ENCODE measurements around the gene TGM3. TPM values are rescaled to one million over a fixed set of nuclear protein-coding genes. Genes with fewer than 3 reads are reported as not detected.

The TGM3 gene
- total RNA-seq, 1 experiment from 2014 or later = not detected

DNA sequence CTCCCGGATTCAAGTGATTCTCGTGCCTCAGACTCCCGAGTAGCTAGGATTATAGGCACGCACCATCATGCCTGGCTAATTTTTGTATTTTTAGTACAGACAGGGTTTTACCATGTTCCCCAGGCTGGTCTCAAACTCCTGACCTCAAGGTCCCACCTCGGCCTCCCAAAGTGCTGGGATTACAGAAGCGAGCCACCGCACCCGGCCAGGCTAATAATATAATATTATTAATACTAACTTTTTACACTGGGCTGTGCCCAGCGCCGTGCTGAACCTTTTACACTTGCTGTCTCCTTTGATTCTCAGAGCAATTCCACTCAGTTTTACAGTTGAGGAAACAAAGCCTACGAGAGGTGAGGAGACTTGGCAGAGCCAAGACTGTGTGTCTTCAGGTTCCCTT is 2.3 kb upstream of the TGM3 start:
- ChIA-PET POLR2A (ENCODE audit: unreplicated experiment) (no interaction called here), CTCF (no interaction called here)
- Histone ChIP-seq H3K79me2 (ENCODE audit: low read depth) (no peaks in the 10 kb centered on the region), H3K4me1 (replicated peaks; ENCODE audit: insufficient read depth) (peaks cover 15% of the 10 kb centered on the region), H4K20me1 (ENCODE audit: insufficient read depth) (no peaks in the 10 kb centered on the region), H3K27me3 (ENCODE audit: insufficient read depth, low read depth) (no peaks in the 10 kb centered on the region), H3K4me2 (no peak overlapping the region), H3K36me3 (ENCODE audit: low read depth) (no peaks in the 10 kb centered on the region), H3K9me3 (ENCODE audit: insufficient read depth, low read depth) (no peaks in the 10 kb centered on the region), H3F3A (ENCODE audit: insufficient read depth, low read depth) (no peaks in the 10 kb centered on the region; the same call in 1 of the 2 replicates), H3K27ac (no peak overlapping the region), H2AFZ (no peak overlapping the region), H3K4me3 (no peak overlapping the region), H3K9me2 (ENCODE audit: insufficient read depth) (no peaks in the 10 kb centered on the region)
- TF ChIP-seq, protein P1, sequence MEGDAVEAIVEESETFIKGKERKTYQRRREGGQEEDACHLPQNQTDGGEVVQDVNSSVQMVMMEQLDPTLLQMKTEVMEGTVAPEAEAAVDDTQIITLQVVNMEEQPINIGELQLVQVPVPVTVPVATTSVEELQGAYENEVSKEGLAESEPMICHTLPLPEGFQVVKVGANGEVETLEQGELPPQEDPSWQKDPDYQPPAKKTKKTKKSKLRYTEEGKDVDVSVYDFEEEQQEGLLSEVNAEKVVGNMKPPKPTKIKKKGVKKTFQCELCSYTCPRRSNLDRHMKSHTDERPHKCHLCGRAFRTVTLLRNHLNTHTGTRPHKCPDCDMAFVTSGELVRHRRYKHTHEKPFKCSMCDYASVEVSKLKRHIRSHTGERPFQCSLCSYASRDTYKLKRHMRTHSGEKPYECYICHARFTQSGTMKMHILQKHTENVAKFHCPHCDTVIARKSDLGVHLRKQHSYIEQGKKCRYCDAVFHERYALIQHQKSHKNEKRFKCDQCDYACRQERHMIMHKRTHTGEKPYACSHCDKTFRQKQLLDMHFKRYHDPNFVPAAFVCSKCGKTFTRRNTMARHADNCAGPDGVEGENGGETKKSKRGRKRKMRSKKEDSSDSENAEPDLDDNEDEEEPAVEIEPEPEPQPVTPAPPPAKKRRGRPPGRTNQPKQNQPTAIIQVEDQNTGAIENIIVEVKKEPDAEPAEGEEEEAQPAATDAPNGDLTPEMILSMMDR (conservative IDR thresholded peaks at IDR 0.05) = no peak
- no peak for TF ChIP-seq EZH2 (IDR thresholded peaks at IDR 0.05; ENCODE audit: low read depth)
- DNase-seq = no peak
- no TSS peak for BruUV-seq (replicated peaks)
- intact Hi-C loops (cut with micrococcal nuclease; ENCODE audit: unreplicated experiment) = no loop called here

DNA sequence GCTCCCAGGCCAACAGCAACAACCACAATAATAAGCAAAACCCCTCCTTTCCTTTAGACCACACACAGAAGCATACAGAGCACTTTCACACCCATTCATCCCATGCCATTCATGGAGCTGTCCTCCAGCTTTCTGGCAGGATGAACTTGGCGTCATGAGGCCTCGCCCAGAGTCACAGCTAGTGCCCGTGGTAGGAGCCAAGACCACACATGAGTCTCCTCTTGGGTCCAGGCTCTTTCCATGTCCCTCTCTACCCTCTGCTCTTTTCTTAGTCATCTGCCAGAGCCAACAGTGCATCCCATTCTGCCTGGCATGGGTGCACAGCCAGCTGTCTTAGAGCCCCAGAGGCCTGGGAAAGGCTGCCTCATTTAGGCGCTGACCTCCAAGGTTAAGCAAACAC is 1.8 kb upstream of the TGM3 start:
- peaks cover 10% of the 10 kb centered on the region for H3K4me1 ChIP-seq (replicated peaks; ENCODE audit: insufficient read depth)

DNA sequence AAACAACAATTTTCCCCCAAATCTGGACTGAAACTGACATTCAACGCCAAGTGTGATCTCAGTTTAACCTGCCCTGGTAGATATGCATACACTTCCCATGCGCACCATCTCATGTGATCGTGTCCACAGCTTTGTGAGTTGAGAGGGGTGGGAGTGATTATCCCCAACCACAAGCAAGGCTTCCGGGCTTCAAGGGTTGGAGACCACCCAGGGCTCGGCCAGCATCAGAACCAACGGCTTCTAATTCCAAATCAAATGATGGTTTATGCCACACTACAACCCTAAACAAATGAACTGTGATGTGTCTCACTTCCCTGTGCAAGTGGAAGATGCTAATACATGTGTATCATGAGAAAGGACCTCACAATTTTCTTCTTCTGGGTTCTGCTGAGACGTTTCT is 515 bp upstream of the TGM3 start:
- Histone ChIP-seq H4K20me1 (ENCODE audit: insufficient read depth) (no peaks in the 10 kb centered on the region; the same call in 1 of the 2 replicates), H3K36me3 (ENCODE audit: low read depth) (no peaks in the 10 kb centered on the region), H3K4me3 (no peak overlapping the region), H3K79me2 (ENCODE audit: low read depth) (no peaks in the 10 kb centered on the region), H3K27ac (no peak overlapping the region), H3K9me2 (ENCODE audit: insufficient read depth) (no peaks in the 10 kb centered on the region), H3K4me2 (no peak overlapping the region), H3K4me1 (replicated peaks; ENCODE audit: insufficient read depth) (peaks cover 10% of the 10 kb centered on the region), H3F3A (ENCODE audit: insufficient read depth, low read depth) (no peaks in the 10 kb centered on the region; the same call in 1 of the 2 replicates), H2AFZ (no peak overlapping the region), H3K27me3 (ENCODE audit: insufficient read depth, low read depth) (no peaks in the 10 kb centered on the region), H3K9me3 (ENCODE audit: insufficient read depth, low read depth) (no peaks in the 10 kb centered on the region)
- intact Hi-C loops (cut with micrococcal nuclease; ENCODE audit: unreplicated experiment) = no loop called here
- ChIA-PET POLR2A (ENCODE audit: unreplicated experiment) (no interaction called here), CTCF (no interaction called here)
- TF ChIP-seq, protein P1 (conservative IDR thresholded peaks at IDR 0.05) = no peak
- TF ChIP-seq EZH2 (IDR thresholded peaks at IDR 0.05; ENCODE audit: low read depth) = no peak
- DNase-seq = no peak
- no TSS peak for BruUV-seq (replicated peaks)

More for the DNA sequence above, 1.8 kb upstream of the TGM3 start:
- Histone ChIP-seq H3K79me2 (ENCODE audit: low read depth) (no peaks in the 10 kb centered on the region), H3F3A (ENCODE audit: insufficient read depth, low read depth) (no peaks in the 10 kb centered on the region; the same call in 1 of the 2 replicates), H3K36me3 (ENCODE audit: low read depth) (no peaks in the 10 kb centered on the region), H2AFZ (no peak overlapping the region), H3K27ac (no peak overlapping the region), H4K20me1 (ENCODE audit: insufficient read depth) (no peaks in the 10 kb centered on the region), H3K27me3 (ENCODE audit: insufficient read depth, low read depth) (no peaks in the 10 kb centered on the region), H3K4me3 (no peak overlapping the region), H3K9me3 (ENCODE audit: insufficient read depth, low read depth) (no peaks in the 10 kb centered on the region), H3K4me2 (no peak overlapping the region), H3K9me2 (ENCODE audit: insufficient read depth) (no peaks in the 10 kb centered on the region)
- BruUV-seq (replicated peaks) = no TSS peak
- TF ChIP-seq, protein P1 (conservative IDR thresholded peaks at IDR 0.05) = no peak
- no peak for TF ChIP-seq EZH2 (IDR thresholded peaks at IDR 0.05; ENCODE audit: low read depth)
- ChIA-PET CTCF (no interaction called here), POLR2A (ENCODE audit: unreplicated experiment) (no interaction called here)
- intact Hi-C loops (cut with micrococcal nuclease; ENCODE audit: unreplicated experiment) = no loop called here
- no peak for DNase-seq
